HepG2 (cell line): Measurements from ENCODE around the gene FAHD1. TPM values are rescaled to one million over a fixed set of nuclear protein-coding genes. Genes with fewer than 3 reads are reported as not detected.

Experiments
- ATAC-seq: fragments of 200-7000 bp; cut with Tn5 transposase; 3 replicates; pipeline ENCODE4 v1.9.1; 2020; ENCODE audit warnings: mild to moderate bottlenecking, moderate library complexity
- BruUV-seq: library from RNA; stranded (reverse); fragments of 400-500 nt; replicated peaks from 2 replicates; lab custom pipeline; 2021; lab: Mats Ljungman, UMichigan
- CTCF ChIA-PET: fragments of 300-600 bp; formaldehyde crosslinking; extraction: SDS; loops from one replicate; lab custom pipeline; 2021; ENCODE audit warnings: low total read pairs, inconsistent platforms, low intra/inter-chr PET ratio; lab: Yijun Ruan, JAX
- POLR2A ChIA-PET: fragments of 350-600 bp; sonication (Branson Sonifier 250); formaldehyde crosslinking; loops from one replicate; lab custom pipeline; 2020; ENCODE audit warnings: antibody characterized with exemption, inconsistent platforms; lab: Yijun Ruan, JAX
- DNase-seq: peaks from one replicate; pipeline ENCODE4 v3.0.0-alpha.2; 2015; ENCODE audit warnings: low spot score
- FAIRE-seq: peaks from 3 replicates; lab custom pipeline; 2011; peaks lifted over from hg19 to GRCh38; lab: Jason Lieb, UNC
- H2AFZ ChIP-seq: one replicate; pipeline ENCODE4 v1.6.1; 2011; ENCODE audit warnings: low read length, inconsistent platforms
- H3K27ac ChIP-seq: fragments of 300-600 bp; 3 replicates; pipeline ENCODE4 v1.8.0; 2011; ENCODE audit warnings: mixed run types, mild to moderate bottlenecking, mixed read lengths, low read length, inconsistent platforms; ENCODE audit not compliant: insufficient read depth; ENCODE audit errors: extremely low read length
- H3K27me3 ChIP-seq, 2 experiments: fragments of 200-600 bp in 1 of 2; 2 replicates in 1 of 2; 3 replicates in 1 of 2; pipeline versions ENCODE4 v1.6.0 to v1.8.0; 2011; ENCODE audit warnings: low read length in 2 of 2, mild to moderate bottlenecking in 2 of 2, moderate library complexity in 2 of 2, inconsistent platforms in 1 of 2; ENCODE audit not compliant: insufficient read depth in 2 of 2, control insufficient read depth in 1 of 2
- H3K36me3 ChIP-seq, 2 experiments: fragments of 200-600 bp in 1 of 2; replicated peaks in 1 of 2; 2 replicates in 1 of 2; 3 replicates in 1 of 2; pipeline versions ENCODE4 v1.5.1 to v1.8.0; 2011; ENCODE audit warnings: low read length in 2 of 2, inconsistent platforms in 1 of 2; ENCODE audit not compliant: insufficient read depth in 2 of 2, control insufficient read depth in 1 of 2
- H3K4me1 ChIP-seq: 2 replicates; pipeline ENCODE4 v1.5.1; 2012; ENCODE audit warnings: low read length, inconsistent platforms; ENCODE audit not compliant: insufficient read depth
- H3K4me2 ChIP-seq: 2 replicates; pipeline ENCODE4 v1.6.0; 2011; ENCODE audit warnings: low read depth, low read length, inconsistent platforms
- H3K4me3 ChIP-seq, 3 experiments: fragments of 200-600 bp in 1 of 3; sonication (generic), shearing (Covaris generic) in 1 of 3; replicated peaks in 1 of 3; 2 replicates each; pipeline ENCODE4 v1.5.1; 2011 to 2016; ENCODE audit warnings: low read length in 3 of 3, inconsistent platforms in 2 of 3, low read depth in 2 of 3, mild to moderate bottlenecking in 2 of 3, control low read depth in 1 of 3, mixed read lengths in 1 of 3; ENCODE audit not compliant: insufficient read depth in 1 of 3
- H3K79me2 ChIP-seq: one replicate; pipeline ENCODE4 v1.6.1; 2011; ENCODE audit warnings: low read length, inconsistent platforms; ENCODE audit not compliant: insufficient read depth
- H3K9ac ChIP-seq: 2 replicates; pipeline ENCODE4 v1.6.0; 2011; ENCODE audit warnings: mild to moderate bottlenecking, low read depth, low read length, inconsistent platforms; ENCODE audit not compliant: insufficient read depth
- H3K9me3 ChIP-seq: 2 replicates; pipeline ENCODE4 v1.5.1; 2012; ENCODE audit warnings: mild to moderate bottlenecking, low read length
- H4K20me1 ChIP-seq: 2 replicates; pipeline ENCODE4 v1.6.0; 2011; ENCODE audit warnings: inconsistent platforms, mild to moderate bottlenecking, low read length, moderate library complexity; ENCODE audit not compliant: insufficient read depth
- SP1 ChIP-seq, 2 experiments: fragments of 450-650 bp in 1 of 2; sonication (generic) in 1 of 2; formaldehyde crosslinking in 1 of 2; IDR thresholded peaks; 2 replicates each; pipeline versions ENCODE4 v1.4.0 to v1.6.1; 2016 to 2020; ENCODE audit warnings: missing genetic modification reagents in 1 of 2
- ZFP41 ChIP-seq: sonication (generic); formaldehyde crosslinking; IDR thresholded peaks from 2 replicates; pipeline ENCODE4 v1.4.0; 2020; ENCODE audit warnings: mild to moderate bottlenecking, missing genetic modification reagents, borderline replicate concordance
- ZNF274 ChIP-seq: sonication (generic); formaldehyde crosslinking; IDR thresholded peaks from 2 replicates; pipeline ENCODE4 v1.5.1; 2020; ENCODE audit warnings: mild to moderate bottlenecking, missing genetic modification reagents
- ZNF343 ChIP-seq: sonication (generic); formaldehyde crosslinking; IDR thresholded peaks from 2 replicates; pipeline ENCODE4 v1.4.0; 2020; ENCODE audit warnings: mild to moderate bottlenecking, missing genetic modification reagents
- WGBS: methylation state at CpG from one replicate; pipeline ENCODE4 v1.1.6; 2017; ENCODE audit warnings: low lambda C conversion rate; 5-methylcytosine and 5-hydroxymethylcytosine counted together
- in situ Hi-C: cut with HindIII; loops from 2 replicates; pipeline ENCODE4 v1.10.0; 2017; ENCODE audit warnings: low pct_unique_long_range_greater_than_20kb; ENCODE audit not compliant: extremely low pct_ligation_motif_present
- intact Hi-C: fragments of 100-400 bp; cut with micrococcal nuclease; formaldehyde crosslinking; loops from one replicate; pipeline ENCODE4 v1.10.0; 2022; ENCODE audit not compliant: unreplicated experiment
- polyA plus RNA-seq, 8 experiments: library from polyadenylated mRNA; depleted of rRNA in 3 of 8; stranded (reverse) in 7 of 8; unstranded in 1 of 8; fragments of >200 nt; fragmentation: Illumina TruSeq in 4 of 8; extraction: Trizol in 4 of 8; gene quantifications; 2 replicates each; pipeline versions ENCODE4 v1.2.1 to v1.2.3, GENCODE V29; 2011 to 2016; ENCODE audit warnings: low read depth in 4 of 8, missing spikeins in 1 of 8, mixed read lengths in 1 of 8; ENCODE audit not compliant: insufficient read depth in 1 of 8
- total RNA-seq, 5 experiments: library from RNA; depleted of rRNA; stranded (reverse); fragments of >200 nt; fragmentation: Illumina TruSeq; extraction: Trizol; gene quantifications; 2 replicates each; pipeline ENCODE4 v1.2.3, GENCODE V29; 2016; ENCODE audit warnings: low read depth in 1 of 5
- TF ChIP-seq, protein P1 (sequence below): sonication (generic); formaldehyde crosslinking; IDR thresholded peaks from 2 replicates; pipeline ENCODE4 v1.4.0; 2020; ENCODE audit warnings: missing genetic modification reagents, borderline replicate concordance
- TF ChIP-seq, protein P2 (sequence below): sonication (generic); formaldehyde crosslinking; IDR thresholded peaks from 2 replicates; pipeline ENCODE4 v1.4.0; 2020; ENCODE audit warnings: missing genetic modification reagents
- TF ChIP-seq, protein P3 (sequence below): sonication (generic); formaldehyde crosslinking; IDR thresholded peaks from 2 replicates; pipeline ENCODE4 v1.4.0; 2020; ENCODE audit warnings: missing genetic modification reagents

FAHD1 gene
- total and polyA plus RNA-seq, 2 of the 13 experiments (the other 11 are each of a cell fraction or from before 2014, with no cell fraction given) = 39.0 to 45.3 TPM

DNA sequence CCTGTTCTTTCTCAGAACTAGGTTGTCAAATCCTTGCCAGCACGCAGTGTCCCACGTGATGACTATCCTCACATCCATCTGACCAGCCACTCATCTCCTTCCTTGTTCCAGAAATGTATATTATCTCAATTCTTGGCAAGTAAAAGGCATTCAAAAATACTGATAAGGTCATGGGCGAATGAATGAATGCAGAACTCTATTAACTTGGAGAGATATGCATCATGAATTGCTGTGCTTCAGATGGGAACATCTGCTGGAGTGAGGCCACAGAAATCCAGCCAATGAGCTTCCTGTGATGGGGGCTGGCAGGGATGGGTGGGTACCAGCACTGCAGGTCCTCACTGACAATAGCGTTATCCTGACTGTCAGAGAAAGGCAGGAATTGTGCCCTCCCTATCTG is 19.0 kb downstream of the FAHD1 start:
- FAIRE-seq = no peak
- in situ Hi-C loops (no loop called here), intact Hi-C loops (no loop called here)
- CTCF ChIA-PET = no interaction called here
- no TSS peak for BruUV-seq
- Histone ChIP-seq H2AFZ (no peak overlapping the region), H4K20me1 (no peaks in the 10 kb centered on the region), H3K9me3 (no peaks in the 10 kb centered on the region), H3K36me3 (no peaks in the 10 kb centered on the region), H3K4me3 (no peak overlapping the region), H3K9ac (no peak overlapping the region), H3K27me3 (no peaks in the 10 kb centered on the region), H3K27ac (no peak overlapping the region), H3K4me2 (no peak overlapping the region), H3K4me1 (peaks cover 3% of the 10 kb centered on the region), H3K79me2 (no peaks in the 10 kb centered on the region)
- no peak for DNase-seq
- no peak for ATAC-seq
- POLR2A ChIA-PET = no interaction called here
- TF ChIP-seq ZFP41 (CRISPR knock-in tag) (no peak), ZNF343 (CRISPR knock-in tag) (no peak), SP1 (IDR thresholded peaks at IDR 0.05) (no peak), SP1 (CRISPR knock-in tag; IDR thresholded peaks at IDR 0.05) (no peak), ZNF274 (CRISPR knock-in tag) (no peak)
- TF ChIP-seq, protein P1, sequence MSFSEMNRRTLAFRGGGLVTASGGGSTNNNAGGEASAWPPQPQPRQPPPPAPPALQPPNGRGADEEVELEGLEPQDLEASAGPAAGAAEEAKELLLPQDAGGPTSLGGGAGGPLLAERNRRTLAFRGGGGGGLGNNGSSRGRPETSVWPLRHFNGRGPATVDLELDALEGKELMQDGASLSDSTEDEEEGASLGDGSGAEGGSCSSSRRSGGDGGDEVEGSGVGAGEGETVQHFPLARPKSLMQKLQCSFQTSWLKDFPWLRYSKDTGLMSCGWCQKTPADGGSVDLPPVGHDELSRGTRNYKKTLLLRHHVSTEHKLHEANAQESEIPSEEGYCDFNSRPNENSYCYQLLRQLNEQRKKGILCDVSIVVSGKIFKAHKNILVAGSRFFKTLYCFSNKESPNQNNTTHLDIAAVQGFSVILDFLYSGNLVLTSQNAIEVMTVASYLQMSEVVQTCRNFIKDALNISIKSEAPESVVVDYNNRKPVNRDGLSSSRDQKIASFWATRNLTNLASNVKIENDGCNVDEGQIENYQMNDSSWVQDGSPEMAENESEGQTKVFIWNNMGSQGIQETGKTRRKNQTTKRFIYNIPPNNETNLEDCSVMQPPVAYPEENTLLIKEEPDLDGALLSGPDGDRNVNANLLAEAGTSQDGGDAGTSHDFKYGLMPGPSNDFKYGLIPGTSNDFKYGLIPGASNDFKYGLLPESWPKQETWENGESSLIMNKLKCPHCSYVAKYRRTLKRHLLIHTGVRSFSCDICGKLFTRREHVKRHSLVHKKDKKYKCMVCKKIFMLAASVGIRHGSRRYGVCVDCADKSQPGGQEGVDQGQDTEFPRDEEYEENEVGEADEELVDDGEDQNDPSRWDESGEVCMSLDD (CRISPR knock-in tag) = no peak
- TF ChIP-seq, protein P2, sequence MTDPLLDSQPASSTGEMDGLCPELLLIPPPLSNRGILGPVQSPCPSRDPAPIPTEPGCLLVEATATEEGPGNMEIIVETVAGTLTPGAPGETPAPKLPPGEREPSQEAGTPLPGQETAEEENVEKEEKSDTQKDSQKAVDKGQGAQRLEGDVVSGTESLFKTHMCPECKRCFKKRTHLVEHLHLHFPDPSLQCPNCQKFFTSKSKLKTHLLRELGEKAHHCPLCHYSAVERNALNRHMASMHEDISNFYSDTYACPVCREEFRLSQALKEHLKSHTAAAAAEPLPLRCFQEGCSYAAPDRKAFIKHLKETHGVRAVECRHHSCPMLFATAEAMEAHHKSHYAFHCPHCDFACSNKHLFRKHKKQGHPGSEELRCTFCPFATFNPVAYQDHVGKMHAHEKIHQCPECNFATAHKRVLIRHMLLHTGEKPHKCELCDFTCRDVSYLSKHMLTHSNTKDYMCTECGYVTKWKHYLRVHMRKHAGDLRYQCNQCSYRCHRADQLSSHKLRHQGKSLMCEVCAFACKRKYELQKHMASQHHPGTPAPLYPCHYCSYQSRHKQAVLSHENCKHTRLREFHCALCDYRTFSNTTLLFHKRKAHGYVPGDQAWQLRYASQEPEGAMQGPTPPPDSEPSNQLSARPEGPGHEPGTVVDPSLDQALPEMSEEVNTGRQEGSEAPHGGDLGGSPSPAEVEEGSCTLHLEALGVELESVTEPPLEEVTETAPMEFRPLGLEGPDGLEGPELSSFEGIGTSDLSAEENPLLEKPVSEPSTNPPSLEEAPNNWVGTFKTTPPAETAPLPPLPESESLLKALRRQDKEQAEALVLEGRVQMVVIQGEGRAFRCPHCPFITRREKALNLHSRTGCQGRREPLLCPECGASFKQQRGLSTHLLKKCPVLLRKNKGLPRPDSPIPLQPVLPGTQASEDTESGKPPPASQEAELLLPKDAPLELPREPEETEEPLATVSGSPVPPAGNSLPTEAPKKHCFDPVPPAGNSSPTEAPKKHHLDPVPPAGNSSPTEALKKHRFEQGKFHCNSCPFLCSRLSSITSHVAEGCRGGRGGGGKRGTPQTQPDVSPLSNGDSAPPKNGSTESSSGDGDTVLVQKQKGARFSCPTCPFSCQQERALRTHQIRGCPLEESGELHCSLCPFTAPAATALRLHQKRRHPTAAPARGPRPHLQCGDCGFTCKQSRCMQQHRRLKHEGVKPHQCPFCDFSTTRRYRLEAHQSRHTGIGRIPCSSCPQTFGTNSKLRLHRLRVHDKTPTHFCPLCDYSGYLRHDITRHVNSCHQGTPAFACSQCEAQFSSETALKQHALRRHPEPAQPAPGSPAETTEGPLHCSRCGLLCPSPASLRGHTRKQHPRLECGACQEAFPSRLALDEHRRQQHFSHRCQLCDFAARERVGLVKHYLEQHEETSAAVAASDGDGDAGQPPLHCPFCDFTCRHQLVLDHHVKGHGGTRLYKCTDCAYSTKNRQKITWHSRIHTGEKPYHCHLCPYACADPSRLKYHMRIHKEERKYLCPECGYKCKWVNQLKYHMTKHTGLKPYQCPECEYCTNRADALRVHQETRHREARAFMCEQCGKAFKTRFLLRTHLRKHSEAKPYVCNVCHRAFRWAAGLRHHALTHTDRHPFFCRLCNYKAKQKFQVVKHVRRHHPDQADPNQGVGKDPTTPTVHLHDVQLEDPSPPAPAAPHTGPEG = no peak
- TF ChIP-seq, protein P3, sequence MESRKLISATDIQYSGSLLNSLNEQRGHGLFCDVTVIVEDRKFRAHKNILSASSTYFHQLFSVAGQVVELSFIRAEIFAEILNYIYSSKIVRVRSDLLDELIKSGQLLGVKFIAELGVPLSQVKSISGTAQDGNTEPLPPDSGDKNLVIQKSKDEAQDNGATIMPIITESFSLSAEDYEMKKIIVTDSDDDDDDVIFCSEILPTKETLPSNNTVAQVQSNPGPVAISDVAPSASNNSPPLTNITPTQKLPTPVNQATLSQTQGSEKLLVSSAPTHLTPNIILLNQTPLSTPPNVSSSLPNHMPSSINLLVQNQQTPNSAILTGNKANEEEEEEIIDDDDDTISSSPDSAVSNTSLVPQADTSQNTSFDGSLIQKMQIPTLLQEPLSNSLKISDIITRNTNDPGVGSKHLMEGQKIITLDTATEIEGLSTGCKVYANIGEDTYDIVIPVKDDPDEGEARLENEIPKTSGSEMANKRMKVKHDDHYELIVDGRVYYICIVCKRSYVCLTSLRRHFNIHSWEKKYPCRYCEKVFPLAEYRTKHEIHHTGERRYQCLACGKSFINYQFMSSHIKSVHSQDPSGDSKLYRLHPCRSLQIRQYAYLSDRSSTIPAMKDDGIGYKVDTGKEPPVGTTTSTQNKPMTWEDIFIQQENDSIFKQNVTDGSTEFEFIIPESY (CRISPR knock-in tag) = no peak
- WGBS = 15% methylated on average over 4 of the region's 4 CpGs
